Fibroblast of skin of left quadriceps (primary cell): Measurements from ENCODE around the gene CEACAM18.
"Not testable (repeated sequence)": the region's sequence is repeated elsewhere in the genome, so short reads cannot be mapped to it uniquely, and the experiment has no call there.

Source experiments
- DNase-seq, 2 experiments: peaks; one replicate each; pipeline ENCODE4 v3.0.0-alpha.2; 2013; ENCODE audit warnings: low read depth in 2 of 2

CEACAM18 gene

GRCh38 chr19:51478381-51479234 is at the start of gene CEACAM18:
Gene CEACAM18, plus strand, starts transcription at chr19:51478539.
- DNase-seq = no peak

- DNase-seq = no peak
Observed at GRCh38 chr19:51430221-51430620, 48.1 kb upstream of the CEACAM18 start.

GRCh38 chr19:51431124-51431523 is 47.2 kb upstream of the CEACAM18 start:
- no peak for DNase-seq

- DNase-seq = no peak
Observed at GRCh38 chr19:51433043-51433442, 45.3 kb upstream of the CEACAM18 start.

- no peak for DNase-seq
Observed at GRCh38 chr19:51434456-51434855, 43.9 kb upstream of the CEACAM18 start.

GRCh38 chr19:51439021-51439465 is 39.3 kb upstream of the CEACAM18 start:
- DNase-seq = no peak

GRCh38 chr19:51440052-51440451 is 38.3 kb upstream of the CEACAM18 start:
- no peak for DNase-seq

- no peak for DNase-seq
Observed at GRCh38 chr19:51440846-51441409, 37.4 kb upstream of the CEACAM18 start.

- DNase-seq = no peak
Observed at GRCh38 chr19:51441410-51442390, 36.6 kb upstream of the CEACAM18 start.

- DNase-seq = not testable (repeated sequence)
Observed at GRCh38 chr19:51447510-51447909, 30.8 kb upstream of the CEACAM18 start.

- no peak for DNase-seq
Observed at GRCh38 chr19:51448011-51448410, 30.3 kb upstream of the CEACAM18 start.

- no peak for DNase-seq
Observed at GRCh38 chr19:51448411-51449016, 29.8 kb upstream of the CEACAM18 start.

- DNase-seq = no peak
Observed at GRCh38 chr19:51450730-51451307, 27.5 kb upstream of the CEACAM18 start.

GRCh38 chr19:51456541-51457290 is 21.6 kb upstream of the CEACAM18 start:
- DNase-seq = no peak

GRCh38 chr19:51457351-51458013 is 20.9 kb upstream of the CEACAM18 start:
- DNase-seq = no peak

GRCh38 chr19:51458051-51458645 is 20.2 kb upstream of the CEACAM18 start, which contains the start of gene SIGLEC8:
Gene SIGLEC8, minus strand, starts transcription at chr19:51458454. Its CDS starts 67 bp downstream, at chr19:51458387.
- no peak for DNase-seq

GRCh38 chr19:51458899-51459505 is 19.3 kb upstream of the CEACAM18 start:
- DNase-seq = no peak

GRCh38 chr19:51460164-51460992 is 18.0 kb upstream of the CEACAM18 start:
- no peak for DNase-seq
